Uterus (tissue), 4 donors: ENCODE results near the gene TMEM212. TPM values are rescaled to one million over a fixed set of nuclear protein-coding genes. Genes with fewer than 3 reads are reported as not detected.
A peak's percentile ranks its signal among the peaks of the same experiment; 100 is the strongest.

Experiments
- DNase-seq, 2 donors: peaks; one replicate each; pipeline ENCODE4 v3.0.0-alpha.2; 2019 to 2020
- H3K27ac ChIP-seq, 2 donors: fragments of 200-600 bp; sonication (generic); 1 replicate in 1 of 2; 2 replicates in 1 of 2; pipeline ENCODE4 v1.5.1; 2016 to 2018
- H3K27me3 ChIP-seq, 2 donors: fragments of 200-600 bp; sonication (generic); one replicate each; pipeline ENCODE4 v1.5.1; 2018 to 2019; ENCODE audit warnings: control low read depth in 1 of 2
- H3K36me3 ChIP-seq, 2 donors: fragments of 200-600 bp; sonication (generic); one replicate each; pipeline ENCODE4 v1.5.1; 2019; ENCODE audit warnings: control low read depth in 1 of 2
- H3K4me1 ChIP-seq, 2 donors: fragments of 200-600 bp; sonication (generic); one replicate each; pipeline ENCODE4 v1.5.1; 2018 to 2019; ENCODE audit warnings: control low read depth in 1 of 2
- H3K4me3 ChIP-seq, 2 donors: fragments of 200-600 bp; sonication (generic); 1 replicate in 1 of 2; 2 replicates in 1 of 2; pipeline ENCODE4 v1.5.1; 2018 to 2019; ENCODE audit warnings: mild to moderate bottlenecking in 1 of 2
- H3K9me3 ChIP-seq, 2 donors: fragments of 200-600 bp; sonication (generic); one replicate each; pipeline ENCODE4 v1.5.1; 2019; ENCODE audit warnings: control low read depth in 1 of 2
- CTCF ChIP-seq, 4 experiments: fragments of 200-600 bp in 2 of 4; fragments of 450-650 bp in 2 of 4; sonication (generic) in 2 of 4; IDR thresholded peaks; one replicate each; pipeline ENCODE4 v1.5.1; 2016 to 2019; ENCODE audit warnings: antibody characterized with exemption in 4 of 4, mild to moderate bottlenecking in 2 of 4, moderate library complexity in 1 of 4
- POLR2A ChIP-seq, 2 donors: fragments of 450-650 bp; IDR thresholded peaks; one replicate each; pipeline ENCODE4 v1.6.1; 2016; ENCODE audit warnings: antibody characterized with exemption in 2 of 2, mild to moderate bottlenecking in 1 of 2, moderate library complexity in 1 of 2
- intact Hi-C: fragments of 100-400 bp; cut with DNase I; formaldehyde crosslinking; loops from one replicate; pipeline ENCODE4 v1.15.1; 2023; ENCODE audit warnings: low total_unique reads
- total RNA-seq, 4 donors: library from RNA; depleted of rRNA in 3 of 4; stranded (reverse); fragments of >200 nt in 3 of 4; gene quantifications; one replicate each; pipeline versions ENCODE4 v1.1.0 to v1.2.4, GENCODE V29; 2014 to 2023
- donor health status: DM: yes; HTN: yes; CAD: no.

The TMEM212 gene
- total RNA-seq, 4 donors from 2014 or later, result 1.2 TPM; not detected in 3

GRCh38 chr3:171801738-171802589 is 41.2 kb upstream of the TMEM212 start:
- Histone ChIP-seq H3K9me3 (no peaks in the 10 kb centered on the region), H3K27me3 (no peaks in the 10 kb centered on the region), H3K4me3 (no peak overlapping the region), H3K4me1 (peaks cover 0 to 5% of the 10 kb centered on the region in 2 donors), H3K27ac (peak overlapping the region; percentile 71 to 84), H3K36me3 (no peaks in the 10 kb centered on the region)
- intact Hi-C loops, result no loop called here
- DNase-seq, result no peak
- TF ChIP-seq POLR2A (IDR thresholded peaks at IDR 0.05), result no peak
- peak in 1 of 4 experiments; percentile 4 for TF ChIP-seq CTCF (IDR thresholded peaks at IDR 0.05)

GRCh38 chr3:171802590-171802956 is 40.6 kb upstream of the TMEM212 start:
- intact Hi-C loops, result no loop called here
- TF ChIP-seq CTCF (IDR thresholded peaks at IDR 0.05) (no peak), POLR2A (IDR thresholded peaks at IDR 0.05) (no peak)

DNA sequence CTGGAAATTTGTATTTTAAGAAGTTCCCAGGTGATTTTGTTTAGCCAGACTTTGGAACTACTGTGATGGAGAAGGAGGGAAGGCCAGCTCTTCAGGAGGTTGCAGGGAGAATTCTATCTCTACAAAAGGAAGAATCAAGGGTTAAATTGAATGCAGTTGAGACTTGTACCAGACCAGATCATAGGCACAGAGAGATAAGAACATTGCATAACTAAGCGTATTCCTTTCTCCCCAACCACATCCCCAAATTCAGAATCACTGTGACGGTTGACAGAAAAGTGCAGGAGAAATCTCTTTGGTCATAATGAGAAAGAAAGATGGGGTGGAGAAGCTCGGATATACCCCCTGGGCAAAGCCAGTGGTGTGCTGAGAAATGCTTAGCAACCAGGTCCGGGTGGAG is 40.1 kb upstream of the TMEM212 start:
- DNase-seq, result no peak
- TF ChIP-seq POLR2A (IDR thresholded peaks at IDR 0.05), result no peak
- no peak for TF ChIP-seq CTCF (IDR thresholded peaks at IDR 0.05)
- Histone ChIP-seq H3K4me3 (no peak overlapping the region), H3K9me3 (no peaks in the 10 kb centered on the region), H3K27ac (peak overlapping the region; percentile 71 to 84), H3K4me1 (peaks cover 0 to 5% of the 10 kb centered on the region in 2 donors), H3K36me3 (no peaks in the 10 kb centered on the region), H3K27me3 (no peaks in the 10 kb centered on the region)
- intact Hi-C loops, result no loop called here

More at GRCh38 chr3:171802590-171802956, 40.6 kb upstream of the TMEM212 start:
- no peak overlapping the region for H3K4me3 ChIP-seq
- H3K9me3 ChIP-seq, result no peaks in the 10 kb centered on the region
- H3K27me3 ChIP-seq, result no peaks in the 10 kb centered on the region
- DNase-seq, result no peak
- H3K36me3 ChIP-seq, result no peaks in the 10 kb centered on the region
- peaks cover 0 to 5% of the 10 kb centered on the region in 2 donors for H3K4me1 ChIP-seq
- peak overlapping the region; percentile 71 to 84 for H3K27ac ChIP-seq

DNA sequence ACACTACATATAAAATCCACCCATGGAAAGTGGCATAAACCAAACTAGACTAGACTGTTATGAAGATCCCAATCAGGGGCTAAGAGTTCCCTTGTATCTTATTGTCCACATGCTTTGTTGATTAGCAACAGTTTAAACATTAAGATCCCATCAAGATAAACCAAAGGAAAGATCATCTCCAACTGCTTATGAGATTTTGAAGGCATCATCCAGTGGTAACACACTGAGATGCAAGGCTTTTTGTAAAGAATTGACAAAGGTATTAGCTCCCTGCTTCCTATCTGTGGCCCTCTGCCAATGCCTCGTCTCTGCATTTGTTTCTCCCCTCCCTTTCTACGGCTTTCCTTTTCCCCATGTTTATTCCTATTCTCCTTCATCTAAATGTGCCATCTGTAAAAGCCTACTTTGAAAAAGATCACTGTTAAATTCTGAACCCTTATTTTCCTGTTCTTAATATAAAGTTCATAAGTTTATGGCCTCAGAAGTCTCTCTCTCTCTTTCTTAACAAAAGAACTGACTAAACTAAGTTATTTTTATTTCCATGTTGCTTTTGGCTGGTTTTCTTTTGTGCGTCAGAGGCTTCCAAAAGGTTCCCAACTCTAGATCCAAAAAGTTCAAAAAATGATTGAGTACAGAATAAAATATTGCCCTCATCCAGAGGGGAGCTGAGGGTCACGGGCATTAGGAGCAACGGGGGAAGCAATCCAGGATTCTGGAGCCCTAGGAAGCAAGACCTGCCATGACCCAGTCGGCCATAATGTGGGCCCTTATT is 38.3 kb upstream of the TMEM212 start:
- peak; percentile 48 to 55 for DNase-seq
- intact Hi-C loops, result no loop called here
- H3K4me1 ChIP-seq, result peaks cover 0 to 5% of the 10 kb centered on the region in 2 donors

More for the DNA sequence above, 38.3 kb upstream of the TMEM212 start:
- Histone ChIP-seq H3K27ac (peak overlapping the region; percentile 76 to 84), H3K4me3 (no peak overlapping the region), H3K9me3 (no peaks in the 10 kb centered on the region), H3K27me3 (no peaks in the 10 kb centered on the region), H3K36me3 (no peaks in the 10 kb centered on the region)
- TF ChIP-seq CTCF (IDR thresholded peaks at IDR 0.05) (no peak), POLR2A (IDR thresholded peaks at IDR 0.05) (no peak)
